Measurements from ENCODE around the gene BOK.
"Not testable (repeated sequence)": the region's sequence is repeated elsewhere in the genome, so short reads cannot be mapped to it uniquely, and the experiment has no call there.

The BOK gene

DNA sequence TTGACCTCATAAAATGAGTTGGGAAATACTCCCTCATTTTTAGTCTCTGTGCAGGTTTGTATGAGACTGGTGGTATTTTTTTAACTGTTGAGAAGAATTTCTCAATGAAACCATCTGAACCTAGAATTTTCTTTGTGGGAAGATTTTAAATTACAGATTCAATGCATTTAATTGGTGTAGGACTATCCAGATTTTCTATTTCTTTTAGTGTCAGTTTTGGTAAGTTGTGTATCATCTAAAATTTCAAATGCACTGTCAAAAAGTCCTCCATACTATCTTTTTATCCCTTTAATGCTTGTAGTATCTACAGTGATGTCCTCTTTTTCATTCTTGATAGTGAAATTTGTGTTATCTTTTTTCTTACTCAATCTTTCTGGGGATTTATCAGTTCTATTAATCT lies 1.8 kb upstream of the BOK start:
- DNase-seq (ENCODE audit: low read depth): no peak

DNA sequence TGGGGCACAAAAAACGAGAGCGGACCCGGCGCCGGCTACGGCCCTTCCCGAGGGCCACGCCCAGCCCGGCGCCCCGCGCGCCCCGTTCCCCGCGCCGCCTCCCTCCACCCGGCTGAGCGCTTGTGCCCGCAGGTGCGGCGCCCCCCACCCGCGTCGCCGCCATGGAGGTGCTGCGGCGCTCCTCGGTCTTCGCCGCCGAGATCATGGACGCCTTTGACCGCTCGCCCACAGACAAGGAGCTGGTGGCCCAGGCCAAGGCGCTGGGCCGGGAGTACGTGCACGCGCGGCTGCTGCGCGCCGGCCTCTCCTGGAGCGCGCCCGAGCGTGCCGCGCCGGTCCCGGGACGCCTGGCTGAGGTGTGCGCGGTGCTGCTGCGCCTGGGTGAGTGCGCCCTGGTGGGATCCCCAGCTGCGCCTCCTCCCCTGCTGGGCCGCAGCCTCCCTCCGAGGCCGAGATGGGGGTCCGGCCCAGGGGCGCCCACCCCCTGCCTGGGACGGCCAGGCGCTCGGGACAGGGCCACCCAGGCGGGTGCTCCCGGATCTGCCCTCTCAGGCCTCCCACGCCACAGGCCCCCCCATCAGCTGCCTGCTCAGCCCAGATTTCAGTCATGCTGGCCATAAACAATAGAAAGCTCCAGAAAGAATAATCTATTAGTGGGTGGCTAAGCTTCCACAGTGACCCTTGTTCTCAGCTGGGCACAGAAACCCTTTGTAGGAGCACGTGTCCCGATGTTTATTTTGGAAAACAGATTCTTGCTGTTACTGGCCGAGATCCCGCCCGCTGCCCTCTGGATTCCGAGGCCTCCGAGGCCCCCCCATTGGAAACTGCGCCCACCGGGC lies 997 bp downstream of the BOK start:
- DNase-seq (ENCODE audit: low read depth): no peak

DNA sequence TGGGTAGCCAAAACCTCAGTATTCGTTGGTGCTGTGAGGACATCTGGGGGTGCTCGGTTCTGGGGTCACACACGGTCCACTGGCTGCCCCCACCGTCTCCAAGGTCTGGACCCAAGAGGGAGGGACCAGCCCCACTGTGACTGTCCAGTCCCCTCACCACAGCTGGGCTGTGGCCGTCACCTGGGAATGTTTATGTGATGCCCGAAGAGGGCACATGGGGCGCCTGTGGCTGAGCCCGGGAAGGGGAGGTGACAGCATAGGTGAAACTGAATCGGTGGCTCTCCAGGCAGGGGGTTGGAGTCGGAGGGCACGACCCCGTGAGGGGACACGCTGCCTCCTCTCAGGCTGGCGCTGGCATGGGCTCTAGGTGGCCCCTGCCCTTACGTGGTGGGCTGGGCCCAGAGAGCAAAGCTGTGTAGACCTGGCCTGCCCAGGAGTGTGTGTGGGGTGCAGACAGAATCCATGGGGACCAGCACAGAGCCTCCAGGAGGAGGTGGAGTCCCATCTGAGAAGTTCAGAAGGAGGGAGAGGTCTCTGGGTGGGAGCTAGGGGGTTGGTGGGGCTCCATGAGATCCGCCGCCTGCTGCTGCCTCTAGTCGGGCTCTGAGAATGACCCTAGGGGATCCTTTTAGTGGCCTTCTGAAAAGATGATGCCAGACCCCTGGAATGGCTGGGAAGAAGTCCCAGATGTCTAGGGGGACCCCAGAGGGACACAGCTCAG lies 1.8 kb downstream of the BOK start:
- no peak for DNase-seq (ENCODE audit: low read depth)

DNA sequence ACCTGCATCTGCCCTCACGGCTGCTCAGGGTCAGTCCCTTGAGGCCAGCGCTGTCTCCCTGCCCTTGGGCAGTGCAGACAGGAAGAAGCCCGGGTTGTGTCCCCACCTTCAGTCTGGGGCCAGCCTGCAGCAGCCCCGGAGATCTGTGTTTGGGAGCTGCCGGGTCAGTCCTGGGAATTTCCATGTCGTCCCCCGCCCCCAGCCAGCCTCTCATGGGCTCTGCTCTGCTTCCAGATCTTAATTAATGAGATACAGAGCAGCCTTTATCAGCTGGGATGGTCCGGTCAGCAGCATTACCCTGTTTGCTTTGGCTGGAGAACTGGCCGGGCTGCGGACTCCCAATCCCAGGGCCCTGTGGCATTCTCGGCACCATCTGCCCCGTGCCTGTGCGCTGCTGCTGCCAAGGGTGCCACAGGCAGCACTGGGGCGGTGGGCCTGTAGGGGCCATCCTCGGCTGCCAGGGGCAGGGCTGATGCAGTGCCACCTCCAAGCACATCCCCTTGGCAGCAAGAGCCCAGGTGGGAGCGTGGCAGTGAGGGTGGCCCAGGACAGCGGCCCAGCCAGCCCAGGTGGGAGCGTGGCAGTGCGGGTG lies 2.4 kb downstream of the BOK start:
- no peak for DNase-seq (ENCODE audit: low read depth)

DNA sequence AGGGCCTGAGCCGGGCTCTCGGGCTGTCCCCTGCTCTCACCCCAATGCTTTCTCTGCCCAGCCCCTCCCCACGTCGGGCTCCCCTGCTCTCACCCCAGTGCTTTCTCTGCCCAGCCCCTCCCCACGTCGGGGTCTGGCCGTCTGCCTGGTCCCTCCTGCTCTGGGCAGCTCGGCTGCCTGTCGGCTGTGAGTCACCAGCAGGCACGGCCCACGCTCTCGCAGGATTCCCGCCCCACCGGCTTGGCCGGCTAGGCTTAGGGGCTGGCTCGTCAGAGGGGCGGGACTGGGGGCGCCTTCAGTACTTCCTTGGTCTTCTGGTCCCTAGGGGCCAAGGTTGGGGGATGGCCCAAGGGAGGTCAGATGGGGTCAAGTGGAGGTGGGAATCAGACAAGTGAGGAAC lies 3.3 kb downstream of the BOK start:
- DNase-seq (ENCODE audit: low read depth): no peak

DNA sequence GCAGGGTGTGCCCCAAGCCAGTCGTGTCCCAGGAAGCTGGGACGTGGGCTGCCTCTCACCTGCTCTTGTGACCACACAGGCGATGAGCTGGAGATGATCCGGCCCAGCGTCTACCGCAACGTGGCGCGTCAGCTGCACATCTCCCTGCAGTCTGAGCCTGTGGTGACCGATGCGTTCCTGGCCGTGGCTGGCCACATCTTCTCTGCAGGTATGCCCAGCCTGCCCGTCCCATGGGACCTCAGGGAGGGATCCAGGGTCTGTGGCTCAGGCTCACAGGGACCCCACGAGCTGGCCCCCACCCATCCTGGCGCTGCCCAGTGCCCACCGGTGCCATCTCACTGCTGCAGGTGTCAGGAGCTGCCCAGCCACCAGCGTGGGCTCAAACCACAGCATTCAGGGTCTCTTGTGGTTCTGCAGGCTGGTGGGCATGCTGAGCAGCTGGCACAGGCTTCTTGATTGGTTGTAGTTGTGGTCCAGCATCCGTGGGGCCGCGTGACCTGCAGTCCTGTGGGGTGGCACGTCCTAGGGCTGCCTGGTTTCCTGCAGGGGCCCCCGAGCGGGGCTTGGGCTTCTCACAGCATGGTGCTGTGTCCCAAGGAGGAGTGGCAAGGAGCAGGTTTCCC lies 3.8 kb downstream of the BOK start:
- DNase-seq (ENCODE audit: low read depth): no peak

DNA sequence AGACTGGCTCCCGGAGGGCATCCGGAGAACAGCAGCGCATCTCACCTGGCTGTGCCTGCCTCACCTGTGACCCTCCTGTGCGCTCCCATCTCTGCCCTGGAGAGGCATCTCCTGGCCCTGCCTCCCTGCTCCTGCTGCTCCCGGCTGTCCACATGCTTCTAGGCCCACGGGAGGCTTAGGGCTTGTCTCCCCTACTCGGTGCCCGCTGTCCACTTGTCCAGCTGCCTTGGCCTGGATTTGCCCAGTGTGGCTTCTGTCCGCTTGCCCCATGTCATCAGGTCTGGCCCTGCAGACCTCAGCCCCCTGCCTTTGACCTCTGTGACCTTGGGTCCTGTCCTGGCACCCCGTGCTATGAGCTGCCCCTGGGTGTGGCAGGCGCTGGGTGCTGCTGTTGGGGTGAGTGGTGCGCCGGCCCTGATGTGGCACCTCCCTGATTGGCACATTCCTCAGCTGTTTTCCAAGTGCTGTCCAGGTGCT lies 4.5 kb downstream of the BOK start:
- no peak for DNase-seq (ENCODE audit: low read depth)

DNA sequence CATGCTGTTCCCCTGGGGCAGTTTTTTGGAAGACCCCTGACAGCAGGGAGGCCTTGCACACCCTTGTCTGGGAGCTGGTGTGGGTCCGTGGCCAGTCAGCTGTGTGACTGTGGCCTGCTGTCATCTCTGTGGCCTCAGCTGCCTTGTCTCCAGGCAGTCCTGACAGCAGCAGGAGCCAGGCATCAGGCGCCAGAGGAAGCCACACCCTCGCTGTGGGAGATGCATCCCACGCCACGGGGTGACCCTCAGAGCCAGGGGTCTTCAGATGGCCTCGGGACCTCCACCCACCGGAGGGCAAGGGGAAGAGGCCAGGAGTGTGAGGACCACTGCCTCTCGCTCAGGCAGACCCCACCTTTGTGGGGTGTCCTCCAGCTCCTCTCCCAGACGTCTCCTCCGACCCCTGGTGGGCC lies 5.0 kb downstream of the BOK start:
- no peak for DNase-seq (ENCODE audit: low read depth)

DNA sequence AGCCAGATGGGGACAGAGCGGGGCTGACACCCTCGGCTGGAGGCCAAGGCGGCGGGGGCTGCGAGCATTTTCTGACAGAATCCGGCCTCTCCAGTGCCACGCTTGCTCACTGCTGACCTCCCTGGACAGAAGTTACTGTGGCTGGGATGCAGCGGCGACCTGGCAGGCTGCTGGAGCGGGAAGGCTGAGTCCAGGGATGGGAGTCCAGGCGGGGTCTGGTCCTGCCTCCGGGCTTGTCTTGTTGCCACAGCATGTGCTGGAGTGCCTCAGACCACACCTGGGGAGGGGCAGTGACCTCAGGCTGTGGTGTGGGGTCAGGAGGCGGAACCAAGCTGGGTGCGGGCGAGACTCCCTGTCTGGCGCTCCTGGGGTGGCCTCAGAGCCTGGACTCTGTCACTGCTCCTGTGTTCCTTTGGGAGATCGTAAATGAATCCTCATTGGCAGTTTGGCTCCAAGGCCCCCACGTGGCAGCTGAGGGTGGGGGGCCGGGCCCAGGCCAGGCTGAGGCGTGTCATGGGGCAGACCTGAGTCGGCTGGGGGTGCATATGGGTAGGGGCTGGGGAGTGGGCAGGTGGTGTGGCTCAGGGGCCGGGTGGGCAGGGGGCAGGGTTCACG lies 5.5 kb downstream of the BOK start:
- DNase-seq (ENCODE audit: low read depth): no peak

DNA sequence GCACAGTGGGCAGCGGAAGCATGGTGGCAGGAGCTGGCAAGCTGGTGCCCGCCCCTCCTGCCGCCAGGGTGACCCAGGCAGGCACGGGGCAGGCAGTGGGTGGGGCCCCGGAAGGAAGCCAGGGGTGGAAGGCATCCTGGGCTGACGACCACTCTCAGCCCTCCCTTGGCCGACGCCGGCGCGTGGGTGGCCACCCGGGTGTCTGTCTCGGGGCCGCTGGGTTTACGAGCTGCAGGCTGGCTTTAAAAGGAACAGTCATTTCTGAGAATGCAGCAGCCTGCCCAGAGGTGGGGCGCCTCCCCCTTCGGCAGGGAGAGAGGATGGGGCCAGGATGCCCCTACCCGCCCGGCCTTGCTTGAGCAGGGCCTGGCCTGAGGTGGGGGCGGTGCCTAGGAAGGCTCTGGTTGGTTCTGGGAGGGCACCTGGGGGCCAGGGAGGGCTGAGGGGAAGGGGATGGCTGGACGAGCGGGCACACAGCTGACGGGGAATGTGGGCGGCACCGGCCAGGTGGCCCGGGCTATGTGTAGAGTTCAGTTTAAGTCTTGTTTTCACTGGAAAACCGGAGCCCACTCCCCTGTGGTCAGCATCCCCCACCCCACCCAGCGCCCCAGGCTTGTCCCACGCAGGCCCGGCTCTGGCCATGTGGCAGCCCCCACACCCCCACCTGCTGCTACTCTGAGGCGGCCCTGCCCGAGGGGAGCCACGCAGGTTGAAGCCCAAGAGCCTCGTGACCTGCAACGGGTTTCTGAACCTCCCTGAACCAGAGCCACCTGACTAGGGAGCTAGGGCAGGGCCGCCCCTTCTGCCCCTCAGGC lies 6.3 kb downstream of the BOK start:
- no peak for DNase-seq (ENCODE audit: low read depth)

DNA sequence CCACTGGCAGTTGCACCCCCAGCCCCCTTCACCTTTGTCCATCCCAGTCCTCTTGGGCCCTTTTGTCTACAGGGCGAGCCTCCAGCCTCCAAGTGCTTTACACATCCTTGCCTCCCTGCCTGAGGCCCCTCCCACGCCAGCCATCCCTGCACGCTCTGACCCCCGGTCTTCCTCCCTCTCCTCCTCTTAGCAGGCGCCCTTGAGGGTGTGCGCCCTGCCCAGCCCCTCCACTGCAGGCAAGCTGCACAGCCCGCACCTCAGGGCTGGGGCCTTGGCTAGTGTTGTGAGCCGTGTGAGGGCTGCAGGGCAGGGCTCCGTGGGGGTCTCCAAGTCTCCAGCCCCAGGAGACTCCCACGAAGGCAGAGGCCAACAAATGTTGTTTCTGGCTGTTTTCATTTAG lies 6.9 kb downstream of the BOK start:
- no peak for DNase-seq (ENCODE audit: low read depth)

DNA sequence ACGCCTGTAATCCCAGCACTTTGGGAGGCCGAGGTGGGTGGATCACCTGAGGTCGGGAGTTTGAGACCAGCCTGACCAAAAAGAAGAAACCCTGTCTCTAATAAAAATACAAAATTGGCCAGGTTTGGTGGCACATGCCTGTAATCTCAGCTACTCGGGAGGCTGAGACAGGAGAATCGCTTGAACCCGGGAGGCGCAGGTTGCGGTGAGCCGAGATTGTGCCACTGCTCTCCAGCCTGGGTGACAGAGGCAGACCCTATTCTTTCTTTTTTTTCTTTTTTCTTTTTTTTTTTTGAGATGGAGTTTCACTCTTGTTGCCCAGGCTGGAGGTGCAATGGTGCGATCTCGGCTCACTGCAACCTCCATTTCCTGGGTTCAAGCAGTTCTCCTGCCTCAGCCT lies 7.5 kb downstream of the BOK start:
- not testable (repeated sequence) for DNase-seq (ENCODE audit: low read depth)

DNA sequence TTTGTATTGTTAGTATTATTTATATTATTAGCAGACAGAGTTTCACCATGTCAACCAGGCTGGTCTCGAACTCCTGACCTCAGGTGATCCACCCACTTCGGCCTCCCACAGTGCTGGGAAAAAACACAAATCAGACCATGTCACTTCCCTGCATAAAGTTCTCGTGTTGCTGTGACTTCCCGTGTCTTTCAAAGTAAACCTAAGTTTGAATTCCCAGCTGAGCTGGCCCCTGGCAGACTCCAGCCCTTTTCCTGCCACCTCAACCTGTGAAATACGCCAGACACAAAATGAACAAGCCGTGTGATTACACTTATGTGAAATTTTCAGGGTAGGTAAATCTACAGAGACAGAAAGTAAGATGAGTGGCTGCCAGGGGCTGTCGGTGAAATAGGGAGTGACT lies 7.9 kb downstream of the BOK start:
- no peak for DNase-seq (ENCODE audit: low read depth)

DNA sequence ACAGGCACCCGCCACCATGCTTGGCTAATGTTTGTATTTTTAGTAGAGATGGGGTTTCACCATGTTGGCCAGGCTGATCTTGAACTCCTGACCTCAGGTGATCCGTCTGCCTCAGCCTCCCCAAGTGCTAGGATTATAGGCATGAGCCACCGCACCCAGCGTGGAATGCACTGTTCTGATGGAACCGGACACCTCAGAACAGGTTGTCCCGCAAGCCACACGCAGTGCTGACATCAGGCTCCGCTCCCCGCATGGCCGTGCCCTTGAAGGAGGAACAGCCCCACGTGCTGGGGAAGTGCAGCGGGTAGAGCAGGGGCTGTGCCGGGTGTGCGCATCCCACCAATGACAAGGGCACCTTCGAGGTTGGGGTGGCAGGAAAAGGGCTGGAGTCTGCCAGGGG lies 8.7 kb downstream of the BOK start:
- not testable (repeated sequence) for DNase-seq (ENCODE audit: low read depth)

DNA sequence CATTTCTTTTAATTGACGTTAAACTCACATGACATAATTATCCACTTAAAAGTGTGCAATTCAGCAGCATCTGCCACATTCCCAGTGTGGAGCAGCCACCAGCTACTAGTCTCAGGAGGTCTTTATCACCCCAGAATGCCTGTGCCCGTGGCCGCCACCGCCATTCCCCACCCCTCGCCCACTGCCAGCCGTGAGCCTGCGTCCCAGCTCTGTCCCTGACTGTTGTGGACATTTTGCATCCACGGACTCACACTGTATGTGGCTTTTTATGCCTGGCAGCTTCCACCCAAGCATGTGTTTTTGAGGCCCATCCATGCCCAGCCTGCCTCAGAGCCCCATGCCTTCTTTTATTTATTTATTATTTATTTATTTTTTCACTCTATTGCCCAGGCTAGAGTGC lies 9.2 kb downstream of the BOK start:
- DNase-seq (ENCODE audit: low read depth): no peak

DNA sequence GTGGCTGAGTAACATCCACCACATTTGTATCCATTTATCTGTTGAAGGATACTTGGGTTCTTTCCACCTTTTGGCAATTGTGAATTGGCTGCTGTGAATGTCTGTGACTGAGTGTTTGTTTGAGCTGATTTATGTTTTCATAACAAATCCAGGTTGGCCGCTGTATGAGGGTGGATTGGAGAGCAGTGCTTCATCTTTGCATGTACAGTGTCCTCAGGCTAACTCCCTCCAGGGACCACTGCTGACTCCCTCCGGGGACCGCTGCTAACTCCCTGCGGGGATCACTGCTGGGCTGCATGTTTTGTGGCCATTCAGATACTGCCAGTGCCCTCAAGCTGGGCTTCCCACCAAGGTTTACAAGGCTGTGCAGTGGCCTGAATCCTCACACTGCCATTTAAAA lies 10.2 kb downstream of the BOK start:
- no peak for DNase-seq (ENCODE audit: low read depth)

DNA sequence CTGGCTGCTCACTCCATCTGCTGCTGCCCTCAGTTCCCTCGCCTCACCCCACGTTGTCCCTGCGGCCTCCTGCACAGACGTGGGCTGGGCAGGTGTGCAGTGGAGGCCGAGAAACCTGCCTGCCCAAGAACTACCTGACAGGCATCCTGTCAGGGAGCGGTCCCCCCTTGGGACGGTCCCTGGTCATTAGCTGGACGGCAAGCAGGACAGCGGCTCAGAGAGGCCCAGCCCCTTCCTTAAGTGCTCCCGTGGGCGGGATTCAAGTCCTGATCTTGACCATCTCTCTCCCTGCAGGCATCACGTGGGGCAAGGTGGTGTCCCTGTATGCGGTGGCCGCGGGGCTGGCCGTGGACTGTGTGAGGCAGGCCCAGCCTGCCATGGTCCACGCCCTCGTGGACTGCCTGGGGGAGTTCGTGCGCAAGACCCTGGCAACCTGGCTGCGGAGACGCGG lies 11.3 kb downstream of the BOK start:
- no peak for DNase-seq (ENCODE audit: low read depth)

DNA sequence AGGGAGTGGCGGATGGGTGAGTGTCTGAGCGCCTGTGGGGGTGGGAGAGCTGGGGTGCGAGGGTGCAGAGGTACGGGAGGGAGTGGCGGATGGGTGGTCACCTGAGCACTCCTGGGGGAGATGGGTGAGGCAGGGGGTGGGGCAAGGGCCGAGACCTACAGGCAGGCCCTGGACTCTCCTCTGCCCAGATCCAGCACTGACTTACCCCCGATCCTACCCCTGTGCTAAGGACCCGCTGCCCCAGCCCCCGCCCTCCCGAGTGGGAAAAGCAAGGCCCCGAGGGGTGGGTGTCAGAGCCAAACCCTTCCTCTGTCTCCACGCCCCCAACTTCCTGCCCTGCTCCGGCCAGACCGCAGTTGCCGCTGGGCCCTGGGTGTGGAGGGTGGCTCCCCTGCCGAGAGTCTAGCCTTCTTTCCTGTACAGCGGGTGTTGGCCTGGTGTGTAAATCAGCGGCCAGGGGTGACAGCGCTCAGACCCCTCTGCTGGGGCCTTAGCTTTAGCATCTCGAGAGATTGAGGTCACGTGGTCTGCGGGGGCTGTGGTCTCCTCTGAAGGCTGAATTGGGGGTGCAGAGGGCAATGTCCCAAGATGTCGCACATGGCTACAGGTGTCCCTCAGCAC lies 12.5 kb downstream of the BOK start:
- no peak for DNase-seq (ENCODE audit: low read depth)

DNA sequence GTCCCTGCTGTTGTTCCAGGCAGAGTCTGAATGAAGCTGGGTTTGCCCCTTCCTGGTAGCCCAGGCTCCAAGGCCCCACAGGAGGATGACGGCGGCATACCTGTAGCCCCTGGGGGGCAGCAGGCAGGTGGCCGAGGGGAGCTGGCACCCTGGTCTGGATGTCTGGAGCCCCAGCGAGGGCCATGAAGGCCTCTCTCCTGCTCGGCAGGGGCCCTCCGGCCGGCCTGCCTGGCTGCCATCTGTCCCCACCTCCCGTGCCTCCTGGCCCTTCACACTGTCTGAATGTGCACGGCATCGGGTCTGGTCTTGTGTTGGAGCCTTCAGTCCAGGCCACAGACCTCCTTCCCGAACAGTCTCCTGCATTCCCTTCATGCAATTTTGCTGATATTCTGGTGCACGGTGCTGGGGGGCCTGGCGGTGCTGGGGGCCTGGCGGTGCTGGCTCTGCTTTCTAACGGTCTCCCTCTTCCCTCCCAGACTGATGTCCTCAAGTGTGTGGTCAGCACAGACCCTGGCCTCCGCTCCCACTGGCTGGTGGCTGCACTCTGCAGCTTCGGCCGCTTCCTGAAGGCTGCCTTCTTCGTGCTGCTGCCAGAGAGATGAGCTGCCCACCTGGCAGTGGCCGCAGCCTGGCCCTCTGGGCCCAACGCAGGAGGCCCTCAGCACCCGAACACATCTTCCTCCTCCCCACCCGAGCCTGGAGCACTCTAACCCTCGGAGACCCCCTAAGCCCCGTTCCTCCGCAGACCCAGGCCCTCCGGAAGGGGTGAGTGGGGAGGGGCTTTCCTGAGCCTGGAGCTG lies 13.5 kb downstream of the BOK start:
- no peak for DNase-seq (ENCODE audit: low read depth)

Measured in stimulated activated CD8-positive, alpha-beta memory T cell treated with anti-CD3 and anti-CD28 coated beads, Interleukin-12 subunit alpha, Interleukin-12 subunit beta, amount 100 ng/mL, for 4 hours (primary cell).